Measurements from ENCODE around the gene SLC23A2.

DNA sequence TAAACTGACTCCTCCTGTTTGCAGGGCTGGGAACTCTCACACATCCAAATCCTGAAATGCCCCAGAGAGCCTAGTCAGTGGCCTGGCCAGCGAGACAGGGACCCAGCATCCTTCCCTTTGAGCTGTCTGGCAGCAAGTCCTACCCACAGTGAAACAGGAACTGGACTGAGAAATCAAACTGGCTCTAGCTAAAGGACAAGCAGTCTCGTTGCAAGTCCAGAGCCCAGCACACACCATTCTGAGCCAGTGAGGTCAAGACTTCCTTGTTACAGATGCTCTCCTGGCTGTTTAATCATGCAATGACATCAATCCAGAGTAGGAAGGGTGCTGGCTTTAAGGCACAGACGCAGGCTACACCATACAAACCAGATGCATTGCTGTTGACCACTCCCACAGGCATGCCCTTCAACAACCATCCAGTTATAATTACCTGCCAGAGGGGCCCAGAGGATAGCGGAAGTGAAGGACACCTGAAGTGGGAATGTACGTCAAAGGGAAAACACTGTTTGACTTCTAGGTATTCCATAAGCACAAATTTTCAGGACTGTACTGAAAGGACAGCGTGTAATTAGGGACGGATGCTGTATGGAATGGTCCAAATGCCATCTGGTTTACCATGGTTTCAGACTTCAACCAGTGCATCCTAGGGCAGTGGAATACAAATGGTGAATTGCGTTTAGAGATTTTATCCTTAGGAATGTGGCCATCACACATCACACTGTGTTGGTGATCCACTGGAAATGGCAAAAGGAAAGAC is 114.4 kb downstream of the SLC23A2 start:
- TF ChIP-seq POLR2AphosphoS5 (IDR thresholded peaks at IDR 0.05; ENCODE audit: low read depth, low read length) (no peak), SIN3A (IDR thresholded peaks at IDR 0.05; ENCODE audit: borderline replicate concordance, insufficient read depth, low read length) (no peak)
- TF ChIP-seq, protein P1, sequence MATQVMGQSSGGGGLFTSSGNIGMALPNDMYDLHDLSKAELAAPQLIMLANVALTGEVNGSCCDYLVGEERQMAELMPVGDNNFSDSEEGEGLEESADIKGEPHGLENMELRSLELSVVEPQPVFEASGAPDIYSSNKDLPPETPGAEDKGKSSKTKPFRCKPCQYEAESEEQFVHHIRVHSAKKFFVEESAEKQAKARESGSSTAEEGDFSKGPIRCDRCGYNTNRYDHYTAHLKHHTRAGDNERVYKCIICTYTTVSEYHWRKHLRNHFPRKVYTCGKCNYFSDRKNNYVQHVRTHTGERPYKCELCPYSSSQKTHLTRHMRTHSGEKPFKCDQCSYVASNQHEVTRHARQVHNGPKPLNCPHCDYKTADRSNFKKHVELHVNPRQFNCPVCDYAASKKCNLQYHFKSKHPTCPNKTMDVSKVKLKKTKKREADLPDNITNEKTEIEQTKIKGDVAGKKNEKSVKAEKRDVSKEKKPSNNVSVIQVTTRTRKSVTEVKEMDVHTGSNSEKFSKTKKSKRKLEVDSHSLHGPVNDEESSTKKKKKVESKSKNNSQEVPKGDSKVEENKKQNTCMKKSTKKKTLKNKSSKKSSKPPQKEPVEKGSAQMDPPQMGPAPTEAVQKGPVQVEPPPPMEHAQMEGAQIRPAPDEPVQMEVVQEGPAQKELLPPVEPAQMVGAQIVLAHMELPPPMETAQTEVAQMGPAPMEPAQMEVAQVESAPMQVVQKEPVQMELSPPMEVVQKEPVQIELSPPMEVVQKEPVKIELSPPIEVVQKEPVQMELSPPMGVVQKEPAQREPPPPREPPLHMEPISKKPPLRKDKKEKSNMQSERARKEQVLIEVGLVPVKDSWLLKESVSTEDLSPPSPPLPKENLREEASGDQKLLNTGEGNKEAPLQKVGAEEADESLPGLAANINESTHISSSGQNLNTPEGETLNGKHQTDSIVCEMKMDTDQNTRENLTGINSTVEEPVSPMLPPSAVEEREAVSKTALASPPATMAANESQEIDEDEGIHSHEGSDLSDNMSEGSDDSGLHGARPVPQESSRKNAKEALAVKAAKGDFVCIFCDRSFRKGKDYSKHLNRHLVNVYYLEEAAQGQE (IDR thresholded peaks at IDR 0.05; ENCODE audit: insufficient read depth in 1 of 2, low read depth in 2 of 2, low read length in 2 of 2) = no peak

All from PFSK-1 (cell line).